Measurements from ENCODE around the gene CDK18.

Gene CDK18

DNA sequence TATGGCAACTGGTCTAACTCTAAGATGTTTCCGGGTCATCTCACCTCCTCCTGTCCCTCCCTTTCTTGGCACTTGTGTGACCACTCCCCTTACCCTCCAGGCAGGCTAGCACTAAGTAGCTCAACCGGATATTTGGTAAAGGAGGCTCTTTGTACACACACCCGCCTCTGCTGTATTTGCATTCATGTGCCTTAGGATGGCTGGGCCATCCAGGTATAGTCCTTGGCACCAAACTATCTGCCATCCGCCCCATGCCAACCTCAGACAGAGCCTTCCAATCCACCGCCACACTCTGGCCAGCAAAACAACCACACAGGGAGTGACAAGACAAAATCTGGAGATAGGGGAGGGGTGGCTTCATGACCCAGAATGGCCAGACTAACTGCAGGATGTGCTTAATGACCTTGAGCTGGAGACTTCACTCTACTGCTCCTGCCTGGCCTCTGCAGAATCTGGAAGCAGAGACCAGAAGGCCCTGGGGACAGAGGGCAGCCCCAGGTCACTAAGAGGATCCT lies 59.5 kb downstream of the CDK18 start:
- H3K4me3 ChIP-seq (ENCODE audit: low read depth in 1 of 2, low read length in 2 of 2) = no peak overlapping the region
- H3K4me1 ChIP-seq (ENCODE audit: insufficient read depth, low read length) = no peaks in the 10 kb centered on the region
- no peak overlapping the region for H3K27ac ChIP-seq (ENCODE audit: low read length)
- H3K79me2 ChIP-seq (ENCODE audit: insufficient read depth, low read length) = no peaks in the 10 kb centered on the region
- no peaks in the 10 kb centered on the region for H3K36me3 ChIP-seq (ENCODE audit: insufficient read depth, low read length)
- no peak overlapping the region for H3K9ac ChIP-seq (ENCODE audit: low read depth, low read length)
- no peak overlapping the region for H3K4me2 ChIP-seq (ENCODE audit: insufficient read depth, low read length)
- H4K20me1 ChIP-seq (ENCODE audit: insufficient read depth, low read length) = no peaks in the 10 kb centered on the region
- ATAC-seq (ENCODE audit: insufficient read depth, low read depth) = no peak
- H3K27me3 ChIP-seq (ENCODE audit: insufficient read depth, low read length, poor library complexity) = peaks cover 18% of the 10 kb centered on the region
- no peak for DNase-seq
- TF ChIP-seq, protein P1, sequence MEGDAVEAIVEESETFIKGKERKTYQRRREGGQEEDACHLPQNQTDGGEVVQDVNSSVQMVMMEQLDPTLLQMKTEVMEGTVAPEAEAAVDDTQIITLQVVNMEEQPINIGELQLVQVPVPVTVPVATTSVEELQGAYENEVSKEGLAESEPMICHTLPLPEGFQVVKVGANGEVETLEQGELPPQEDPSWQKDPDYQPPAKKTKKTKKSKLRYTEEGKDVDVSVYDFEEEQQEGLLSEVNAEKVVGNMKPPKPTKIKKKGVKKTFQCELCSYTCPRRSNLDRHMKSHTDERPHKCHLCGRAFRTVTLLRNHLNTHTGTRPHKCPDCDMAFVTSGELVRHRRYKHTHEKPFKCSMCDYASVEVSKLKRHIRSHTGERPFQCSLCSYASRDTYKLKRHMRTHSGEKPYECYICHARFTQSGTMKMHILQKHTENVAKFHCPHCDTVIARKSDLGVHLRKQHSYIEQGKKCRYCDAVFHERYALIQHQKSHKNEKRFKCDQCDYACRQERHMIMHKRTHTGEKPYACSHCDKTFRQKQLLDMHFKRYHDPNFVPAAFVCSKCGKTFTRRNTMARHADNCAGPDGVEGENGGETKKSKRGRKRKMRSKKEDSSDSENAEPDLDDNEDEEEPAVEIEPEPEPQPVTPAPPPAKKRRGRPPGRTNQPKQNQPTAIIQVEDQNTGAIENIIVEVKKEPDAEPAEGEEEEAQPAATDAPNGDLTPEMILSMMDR (IDR thresholded peaks at IDR 0.05; ENCODE audit: borderline replicate concordance, extremely low read depth, low read length, poor library complexity, severe bottlenecking) = no peak
- TF ChIP-seq EZH2 (IDR thresholded peaks at IDR 0.05; ENCODE audit: borderline replicate concordance, low read depth, low read length, severe bottlenecking) = no peak
- H3K9me3 ChIP-seq (ENCODE audit: insufficient read depth, low read length, severe bottlenecking) = no peaks in the 10 kb centered on the region
- no peak overlapping the region for H2AFZ ChIP-seq (ENCODE audit: low read depth, low read length)

DNA sequence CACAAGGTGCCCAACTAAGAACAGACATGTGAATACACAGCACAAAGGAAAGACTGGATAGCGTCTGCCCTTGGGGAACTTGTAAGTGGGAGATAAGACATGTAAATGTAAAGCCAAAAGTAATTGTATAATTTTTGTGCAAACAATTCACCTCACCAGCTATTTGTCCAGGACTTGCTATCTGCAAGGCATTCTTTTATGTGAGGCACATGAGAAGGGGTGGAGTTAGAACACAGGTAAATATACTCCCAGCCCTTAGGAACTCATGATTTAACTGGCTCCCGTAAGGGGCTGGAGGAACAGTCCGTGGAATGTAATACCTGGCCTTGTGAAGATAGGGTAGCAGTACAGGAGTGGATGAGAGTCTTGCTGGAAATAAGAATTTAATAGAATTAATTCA lies 61.3 kb downstream of the CDK18 start:
- Histone ChIP-seq H3K9me3 (ENCODE audit: insufficient read depth, low read length, severe bottlenecking) (no peaks in the 10 kb centered on the region), H2AFZ (ENCODE audit: low read depth, low read length) (no peak overlapping the region), H3K4me1 (ENCODE audit: insufficient read depth, low read length) (no peaks in the 10 kb centered on the region), H3K79me2 (ENCODE audit: insufficient read depth, low read length) (no peaks in the 10 kb centered on the region), H3K9ac (ENCODE audit: low read depth, low read length) (no peak overlapping the region), H3K4me3 (ENCODE audit: low read depth in 1 of 2, low read length in 2 of 2) (no peak overlapping the region), H4K20me1 (ENCODE audit: insufficient read depth, low read length) (no peaks in the 10 kb centered on the region), H3K27me3 (ENCODE audit: insufficient read depth, low read length, poor library complexity) (peaks cover 18% of the 10 kb centered on the region), H3K4me2 (ENCODE audit: insufficient read depth, low read length) (no peak overlapping the region), H3K36me3 (ENCODE audit: insufficient read depth, low read length) (no peaks in the 10 kb centered on the region), H3K27ac (ENCODE audit: low read length) (no peak overlapping the region)
- ATAC-seq (ENCODE audit: insufficient read depth, low read depth) (no peak), DNase-seq (no peak)
- no peak for TF ChIP-seq EZH2 (IDR thresholded peaks at IDR 0.05; ENCODE audit: borderline replicate concordance, low read depth, low read length, severe bottlenecking)
- TF ChIP-seq, protein P1 (IDR thresholded peaks at IDR 0.05; ENCODE audit: borderline replicate concordance, extremely low read depth, low read length, poor library complexity, severe bottlenecking) = no peak

DNA sequence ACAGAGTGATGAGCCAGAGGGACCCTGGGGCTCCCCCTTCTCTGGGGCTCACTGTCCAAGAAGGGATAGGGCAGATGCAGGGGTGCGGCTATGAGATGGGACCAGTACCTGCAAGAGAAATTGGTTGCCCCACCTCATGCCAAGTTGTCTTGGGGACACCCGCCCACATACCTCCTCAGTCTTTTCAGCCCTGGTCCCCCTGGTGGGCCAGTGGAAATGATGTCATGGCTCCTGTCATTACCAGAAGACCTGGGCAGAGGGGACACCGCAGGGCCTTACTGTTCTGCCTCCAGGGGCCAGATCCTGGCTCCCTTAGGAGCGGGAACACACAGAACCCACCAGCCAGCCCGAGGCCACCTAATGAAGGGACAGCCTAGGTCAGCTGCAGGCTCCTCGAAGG lies 63.2 kb downstream of the CDK18 start:
- TF ChIP-seq, protein P1 (IDR thresholded peaks at IDR 0.05; ENCODE audit: borderline replicate concordance, extremely low read depth, low read length, poor library complexity, severe bottlenecking) = no peak
- no peak for TF ChIP-seq EZH2 (IDR thresholded peaks at IDR 0.05; ENCODE audit: borderline replicate concordance, low read depth, low read length, severe bottlenecking)
- no peak overlapping the region for H3K4me3 ChIP-seq (ENCODE audit: low read depth in 1 of 2, low read length in 2 of 2)

DNA sequence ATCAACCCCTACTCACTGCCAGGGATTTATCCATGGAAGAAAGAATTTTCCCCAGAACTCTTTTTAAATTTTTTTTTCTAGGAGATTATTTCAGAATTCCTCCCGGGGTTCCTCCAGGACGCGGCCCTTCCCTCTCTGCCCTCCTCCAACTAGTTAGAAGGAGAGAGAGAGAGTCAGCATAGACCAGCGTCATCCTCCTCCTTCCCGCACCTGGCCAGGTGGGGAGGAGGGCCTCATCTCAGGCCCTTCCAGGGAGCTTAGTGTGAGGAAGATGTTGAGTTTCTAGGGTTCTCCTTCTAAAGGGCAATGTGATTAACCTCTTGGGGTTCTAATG lies 63.6 kb downstream of the CDK18 start:
- Histone ChIP-seq H3K79me2 (ENCODE audit: insufficient read depth, low read length) (no peaks in the 10 kb centered on the region), H3K36me3 (ENCODE audit: insufficient read depth, low read length) (no peaks in the 10 kb centered on the region), H3K27ac (ENCODE audit: low read length) (no peak overlapping the region), H3K9ac (ENCODE audit: low read depth, low read length) (no peak overlapping the region), H2AFZ (ENCODE audit: low read depth, low read length) (no peak overlapping the region), H3K4me2 (ENCODE audit: insufficient read depth, low read length) (no peak overlapping the region), H3K4me1 (ENCODE audit: insufficient read depth, low read length) (no peaks in the 10 kb centered on the region), H4K20me1 (ENCODE audit: insufficient read depth, low read length) (no peaks in the 10 kb centered on the region; the same call in 1 of the 2 replicates), H3K4me3 (ENCODE audit: low read depth in 1 of 2, low read length in 2 of 2) (no peak overlapping the region), H3K9me3 (ENCODE audit: insufficient read depth, low read length, severe bottlenecking) (no peaks in the 10 kb centered on the region), H3K27me3 (ENCODE audit: insufficient read depth, low read length, poor library complexity) (peaks cover 28% of the 10 kb centered on the region)
- DNase-seq (no peak), ATAC-seq (ENCODE audit: insufficient read depth, low read depth) (no peak)
- TF ChIP-seq, protein P1 (IDR thresholded peaks at IDR 0.05; ENCODE audit: borderline replicate concordance, extremely low read depth, low read length, poor library complexity, severe bottlenecking) = no peak
- no peak for TF ChIP-seq EZH2 (IDR thresholded peaks at IDR 0.05; ENCODE audit: borderline replicate concordance, low read depth, low read length, severe bottlenecking)

More for the DNA sequence above, 63.2 kb downstream of the CDK18 start:
- H3K9ac ChIP-seq (ENCODE audit: low read depth, low read length) = no peak overlapping the region
- H3K4me2 ChIP-seq (ENCODE audit: insufficient read depth, low read length) = no peak overlapping the region
- no peaks in the 10 kb centered on the region for H3K79me2 ChIP-seq (ENCODE audit: insufficient read depth, low read length)
- H4K20me1 ChIP-seq (ENCODE audit: insufficient read depth, low read length) = no peaks in the 10 kb centered on the region; the same call in 1 of the 2 replicates
- H3K9me3 ChIP-seq (ENCODE audit: insufficient read depth, low read length, severe bottlenecking) = no peaks in the 10 kb centered on the region
- H3K27me3 ChIP-seq (ENCODE audit: insufficient read depth, low read length, poor library complexity) = peaks cover 28% of the 10 kb centered on the region
- H3K27ac ChIP-seq (ENCODE audit: low read length) = no peak overlapping the region
- no peaks in the 10 kb centered on the region for H3K4me1 ChIP-seq (ENCODE audit: insufficient read depth, low read length)
- H2AFZ ChIP-seq (ENCODE audit: low read depth, low read length) = no peak overlapping the region
- ATAC-seq (ENCODE audit: insufficient read depth, low read depth) (no peak), DNase-seq (no peak)
- no peaks in the 10 kb centered on the region for H3K36me3 ChIP-seq (ENCODE audit: insufficient read depth, low read length)

Measured in DND-41 (cell line).